K562 (cell line): ENCODE data around the gene DSC1. TPM values are rescaled to one million over a fixed set of nuclear protein-coding genes. Genes with fewer than 3 reads are reported as not detected.

Experiments used
- CBX2 ChIP-seq: fragments of 200-600 bp; sonication (generic); IDR thresholded peaks from one replicate; pipeline ENCODE4 v1.6.1; 2012; ENCODE audit warnings: mild to moderate bottlenecking, low read length, inconsistent platforms; ENCODE audit not compliant: insufficient read depth, poor library complexity, severe bottlenecking
- CCNT2 ChIP-seq: IDR thresholded peaks from 2 replicates; pipeline ENCODE4 v1.6.1; 2011; ENCODE audit warnings: borderline replicate concordance, low read depth, mild to moderate bottlenecking, moderate library complexity, mixed read lengths, low read length; ENCODE audit not compliant: insufficient read length; ENCODE audit errors: extremely low read depth
- CHD7 ChIP-seq: fragments of 200-600 bp; sonication (generic); IDR thresholded peaks from one replicate; pipeline ENCODE4 v1.6.1; 2012; ENCODE audit warnings: mild to moderate bottlenecking, low read depth, low read length, inconsistent platforms
- ESRRB ChIP-seq: fragments of 250-450 bp; sonication (Bioruptor Pico); IDR thresholded peaks from 2 replicates; pipeline ENCODE4 v1.5.0; 2020; ENCODE audit warnings: mild to moderate bottlenecking, moderate library complexity, borderline replicate concordance
- FOXA3 ChIP-seq, 2 experiments: fragments of 450-650 bp in 1 of 2; sonication (generic) in 1 of 2; formaldehyde crosslinking; IDR thresholded peaks in 1 of 2; conservative IDR thresholded peaks in 1 of 2; 2 replicates each; pipeline versions ENCODE4 v1.4.0 to v1.8.0; 2020 to 2022; ENCODE audit warnings: mild to moderate bottlenecking in 2 of 2, missing genetic modification reagents in 1 of 2
- LCOR ChIP-seq: sonication (generic); formaldehyde crosslinking; IDR thresholded peaks from 2 replicates; pipeline ENCODE4 v1.8.0; 2022; ENCODE audit warnings: mild to moderate bottlenecking, missing genetic modification reagents
- MTF1 ChIP-seq: fragments of 250-450 bp; sonication (Bioruptor Pico); IDR thresholded peaks from 2 replicates; pipeline ENCODE4 v1.9.0; 2021; ENCODE audit warnings: moderate library complexity, mild to moderate bottlenecking, inconsistent platforms, borderline replicate concordance
- NR3C1 ChIP-seq: sonication (generic); formaldehyde crosslinking; IDR thresholded peaks from 2 replicates; pipeline ENCODE4 v1.8.1; 2022; ENCODE audit warnings: missing genetic modification reagents
- POLR3A ChIP-seq: IDR thresholded peaks from 2 replicates; pipeline ENCODE4 v1.6.1; 2011; ENCODE audit warnings: borderline replicate concordance, mild to moderate bottlenecking, moderate library complexity; ENCODE audit not compliant: insufficient read length, insufficient read depth; ENCODE audit errors: extremely low read depth
- SMARCC2 ChIP-seq: fragments of 450-650 bp; IDR thresholded peaks from 2 replicates; pipeline ENCODE4 v1.6.1; 2017; ENCODE audit warnings: antibody characterized with exemption, moderate library complexity, mild to moderate bottlenecking, low read depth
- TRIM28 ChIP-seq: fragments of 450-650 bp; IDR thresholded peaks from 2 replicates; pipeline ENCODE4 v1.6.1; 2017
- ZFPM2 ChIP-seq: fragments of 250-450 bp; sonication (Bioruptor Pico); IDR thresholded peaks from 2 replicates; pipeline ENCODE4 v1.5.1; 2022; ENCODE audit warnings: mild to moderate bottlenecking
- ZNF695 ChIP-seq: fragments of 450-650 bp; formaldehyde crosslinking; IDR thresholded peaks from 2 replicates; pipeline ENCODE4 v1.4.0; 2020; ENCODE audit warnings: mild to moderate bottlenecking, moderate library complexity
- ZSCAN29 ChIP-seq: fragments of 450-650 bp; IDR thresholded peaks from 2 replicates; pipeline ENCODE4 v1.6.1; 2017
- polyA plus RNA-seq, 8 experiments: library from polyadenylated mRNA; depleted of rRNA in 4 of 8; stranded (reverse) in 5 of 8; unstranded in 3 of 8; fragments of >200 nt; fragmentation: Nextera tagmentation in 2 of 8; fragmentation: Illumina TruSeq in 1 of 8; extraction: Ambion mirVana in 2 of 8; extraction: Trizol in 1 of 8; gene quantifications; 2 replicates each; pipeline versions ENCODE4 v1.2.1 to v1.2.3, GENCODE V29; 2011 to 2014; ENCODE audit warnings: inconsistent platforms in 1 of 8, missing spikeins in 1 of 8
- total RNA-seq, 7 experiments: library from RNA; depleted of rRNA in 6 of 7; stranded (reverse); fragments of >200 nt in 6 of 7; fragmentation: Illumina TruSeq in 2 of 7; extraction: Trizol in 2 of 7; gene quantifications; 2 replicates each; pipeline versions ENCODE4 v1.2.1 to v1.2.3, GENCODE V29; 2011 to 2021; ENCODE audit warnings: low replicate concordance in 1 of 7
- TF ChIP-seq, protein P1 (sequence below): IDR thresholded peaks from 2 replicates; pipeline ENCODE4 v1.6.1; 2014; ENCODE audit warnings: antibody characterized with exemption

DSC1 gene
- total and polyA plus RNA-seq, 9 of the 15 experiments (the other 6 are each of a cell fraction or from before 2014, with no cell fraction given) = 0.04 to 0.07 (median 0.05) TPM; not detected in 4

GRCh38 chr18:31101183-31102024 lies 61.3 kb downstream of the DSC1 start (continued):
- peak; percentile 22 for TF ChIP-seq CCNT2
- TF ChIP-seq CBX2 = no peak
- no peak for TF ChIP-seq TRIM28
- TF ChIP-seq ESRRB = no peak
- no peak for TF ChIP-seq ZSCAN29
- no peak for TF ChIP-seq NR3C1
- TF ChIP-seq FOXA3 (CRISPR knock-in tag; conservative IDR thresholded peaks at IDR 0.05 in 1 of 2, IDR thresholded peaks at IDR 0.05 in 1 of 2) = peak in 1 of 2 experiments; percentile 85; a peak in 2 of 4 replicates
- TF ChIP-seq, protein P1, sequence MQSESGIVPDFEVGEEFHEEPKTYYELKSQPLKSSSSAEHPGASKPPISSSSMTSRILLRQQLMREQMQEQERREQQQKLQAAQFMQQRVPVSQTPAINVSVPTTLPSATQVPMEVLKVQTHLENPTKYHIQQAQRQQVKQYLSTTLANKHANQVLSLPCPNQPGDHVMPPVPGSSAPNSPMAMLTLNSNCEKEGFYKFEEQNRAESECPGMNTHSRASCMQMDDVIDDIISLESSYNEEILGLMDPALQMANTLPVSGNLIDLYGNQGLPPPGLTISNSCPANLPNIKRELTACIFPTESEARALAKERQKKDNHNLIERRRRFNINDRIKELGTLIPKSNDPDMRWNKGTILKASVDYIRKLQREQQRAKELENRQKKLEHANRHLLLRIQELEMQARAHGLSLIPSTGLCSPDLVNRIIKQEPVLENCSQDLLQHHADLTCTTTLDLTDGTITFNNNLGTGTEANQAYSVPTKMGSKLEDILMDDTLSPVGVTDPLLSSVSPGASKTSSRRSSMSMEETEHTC = no peak
- no peak for TF ChIP-seq ZFPM2 (CRISPR knock-in tag)
- no peak for TF ChIP-seq LCOR (CRISPR knock-in tag)
- TF ChIP-seq CHD7 = no peak
- TF ChIP-seq MTF1 = no peak
- TF ChIP-seq SMARCC2 = no peak
- TF ChIP-seq POLR3A = no peak
- TF ChIP-seq ZNF695 (CRISPR knock-in tag) = no peak
